HepG2 (cell line): ENCODE data around the gene ABCF1. TPM values are rescaled to one million over a fixed set of nuclear protein-coding genes. Genes with fewer than 3 reads are reported as not detected.

Experiments used
- AGO1 ChIP-seq: fragments of 200-400 bp; formaldehyde crosslinking; IDR thresholded peaks from 2 replicates; pipeline ENCODE4 v1.6.1; 2017; ENCODE audit warnings: mild to moderate bottlenecking, low read depth, low read length, moderate library complexity; ENCODE audit not compliant: poor library complexity, severe bottlenecking
- ETV6 ChIP-seq: sonication (generic); formaldehyde crosslinking; conservative IDR thresholded peaks from 2 replicates; pipeline ENCODE4 v1.4.0; 2020; ENCODE audit warnings: missing genetic modification reagents
- GATAD1 ChIP-seq: IDR thresholded peaks from 2 replicates; pipeline ENCODE4 v1.6.1; 2016; ENCODE audit warnings: missing genetic modification reagents, missing compliant biosample characterization
- NFIC ChIP-seq: IDR thresholded peaks from 2 replicates; pipeline ENCODE4 v1.6.1; 2012; ENCODE audit warnings: mild to moderate bottlenecking, low read length, inconsistent platforms
- NRL ChIP-seq: sonication (generic); formaldehyde crosslinking; IDR thresholded peaks from 2 replicates; pipeline ENCODE4 v1.5.0; 2020; ENCODE audit warnings: missing genetic modification reagents, mild to moderate bottlenecking, moderate library complexity, borderline replicate concordance
- ONECUT2 ChIP-seq: sonication (generic); formaldehyde crosslinking; IDR thresholded peaks from 2 replicates; pipeline ENCODE4 v1.4.0; 2020; ENCODE audit warnings: missing genetic modification reagents
- RBAK ChIP-seq: sonication (generic); formaldehyde crosslinking; IDR thresholded peaks from 2 replicates; pipeline ENCODE4 v1.5.1; 2020; ENCODE audit warnings: mild to moderate bottlenecking, missing genetic modification reagents
- THYN1 ChIP-seq: sonication (generic); formaldehyde crosslinking; IDR thresholded peaks from 2 replicates; pipeline ENCODE4 v1.8.1; 2023; ENCODE audit warnings: low read depth, mild to moderate bottlenecking, moderate library complexity, missing genetic modification reagents, borderline replicate concordance
- ZBED4 ChIP-seq: sonication (generic); formaldehyde crosslinking; IDR thresholded peaks from 2 replicates; pipeline ENCODE4 v1.4.0; 2020; ENCODE audit warnings: missing genetic modification reagents, borderline replicate concordance
- ZFP90 ChIP-seq: sonication (generic); formaldehyde crosslinking; IDR thresholded peaks from 2 replicates; pipeline ENCODE4 v1.8.0; 2022; ENCODE audit warnings: missing genetic modification reagents, mild to moderate bottlenecking, inconsistent platforms, borderline replicate concordance
- ZNF317 ChIP-seq: sonication (generic); formaldehyde crosslinking; IDR thresholded peaks from 2 replicates; pipeline ENCODE4 v1.5.0; 2020; ENCODE audit warnings: mild to moderate bottlenecking, missing genetic modification reagents
- ZSCAN20 ChIP-seq: sonication (generic); formaldehyde crosslinking; IDR thresholded peaks from 2 replicates; pipeline ENCODE4 v1.4.0; 2020; ENCODE audit warnings: missing genetic modification reagents, mild to moderate bottlenecking, borderline replicate concordance
- polyA plus RNA-seq, 8 experiments: library from polyadenylated mRNA; depleted of rRNA in 3 of 8; stranded (reverse) in 7 of 8; unstranded in 1 of 8; fragments of >200 nt; fragmentation: Illumina TruSeq in 4 of 8; extraction: Trizol in 4 of 8; gene quantifications; 2 replicates each; pipeline versions ENCODE4 v1.2.1 to v1.2.3, GENCODE V29; 2011 to 2016; ENCODE audit warnings: low read depth in 4 of 8, missing spikeins in 1 of 8, mixed read lengths in 1 of 8; ENCODE audit not compliant: insufficient read depth in 1 of 8
- total RNA-seq, 5 experiments: library from RNA; depleted of rRNA; stranded (reverse); fragments of >200 nt; fragmentation: Illumina TruSeq; extraction: Trizol; gene quantifications; 2 replicates each; pipeline ENCODE4 v1.2.3, GENCODE V29; 2016; ENCODE audit warnings: low read depth in 1 of 5
- TF ChIP-seq, protein P1 (sequence below): sonication (generic); formaldehyde crosslinking; IDR thresholded peaks from 2 replicates; pipeline ENCODE4 v1.4.0; 2020; ENCODE audit warnings: missing genetic modification reagents
- TF ChIP-seq, protein P2 (sequence below): sonication (generic); formaldehyde crosslinking; IDR thresholded peaks from 2 replicates; pipeline ENCODE4 v1.5.1; 2020; ENCODE audit warnings: missing genetic modification reagents, mild to moderate bottlenecking, borderline replicate concordance
- TF ChIP-seq, protein P3 (sequence below): sonication (generic); formaldehyde crosslinking; IDR thresholded peaks from 2 replicates; pipeline ENCODE4 v1.5.0; 2020; ENCODE audit warnings: missing genetic modification reagents, mild to moderate bottlenecking, borderline replicate concordance
- TF ChIP-seq, protein P4 (sequence below): conservative IDR thresholded peaks from 2 replicates; pipeline ENCODE4 v1.6.1; 2018; ENCODE audit warnings: missing genetic modification reagents

Gene ABCF1
- total and polyA plus RNA-seq, 2 of the 13 experiments (the other 11 are each of a cell fraction or from before 2014, with no cell fraction given): 25.4 to 98.9 TPM

GRCh38 chr6:30616811-30617564 is 45.7 kb downstream of the ABCF1 start, which contains the start of gene PPP1R10 (continued):
- TF ChIP-seq, protein P1, sequence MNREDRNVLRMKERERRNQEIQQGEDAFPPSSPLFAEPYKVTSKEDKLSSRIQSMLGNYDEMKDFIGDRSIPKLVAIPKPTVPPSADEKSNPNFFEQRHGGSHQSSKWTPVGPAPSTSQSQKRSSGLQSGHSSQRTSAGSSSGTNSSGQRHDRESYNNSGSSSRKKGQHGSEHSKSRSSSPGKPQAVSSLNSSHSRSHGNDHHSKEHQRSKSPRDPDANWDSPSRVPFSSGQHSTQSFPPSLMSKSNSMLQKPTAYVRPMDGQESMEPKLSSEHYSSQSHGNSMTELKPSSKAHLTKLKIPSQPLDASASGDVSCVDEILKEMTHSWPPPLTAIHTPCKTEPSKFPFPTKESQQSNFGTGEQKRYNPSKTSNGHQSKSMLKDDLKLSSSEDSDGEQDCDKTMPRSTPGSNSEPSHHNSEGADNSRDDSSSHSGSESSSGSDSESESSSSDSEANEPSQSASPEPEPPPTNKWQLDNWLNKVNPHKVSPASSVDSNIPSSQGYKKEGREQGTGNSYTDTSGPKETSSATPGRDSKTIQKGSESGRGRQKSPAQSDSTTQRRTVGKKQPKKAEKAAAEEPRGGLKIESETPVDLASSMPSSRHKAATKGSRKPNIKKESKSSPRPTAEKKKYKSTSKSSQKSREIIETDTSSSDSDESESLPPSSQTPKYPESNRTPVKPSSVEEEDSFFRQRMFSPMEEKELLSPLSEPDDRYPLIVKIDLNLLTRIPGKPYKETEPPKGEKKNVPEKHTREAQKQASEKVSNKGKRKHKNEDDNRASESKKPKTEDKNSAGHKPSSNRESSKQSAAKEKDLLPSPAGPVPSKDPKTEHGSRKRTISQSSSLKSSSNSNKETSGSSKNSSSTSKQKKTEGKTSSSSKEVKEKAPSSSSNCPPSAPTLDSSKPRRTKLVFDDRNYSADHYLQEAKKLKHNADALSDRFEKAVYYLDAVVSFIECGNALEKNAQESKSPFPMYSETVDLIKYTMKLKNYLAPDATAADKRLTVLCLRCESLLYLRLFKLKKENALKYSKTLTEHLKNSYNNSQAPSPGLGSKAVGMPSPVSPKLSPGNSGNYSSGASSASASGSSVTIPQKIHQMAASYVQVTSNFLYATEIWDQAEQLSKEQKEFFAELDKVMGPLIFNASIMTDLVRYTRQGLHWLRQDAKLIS (CRISPR knock-in tag): peak; percentile 97
- no peak for TF ChIP-seq ZFP90
- TF ChIP-seq, protein P2, sequence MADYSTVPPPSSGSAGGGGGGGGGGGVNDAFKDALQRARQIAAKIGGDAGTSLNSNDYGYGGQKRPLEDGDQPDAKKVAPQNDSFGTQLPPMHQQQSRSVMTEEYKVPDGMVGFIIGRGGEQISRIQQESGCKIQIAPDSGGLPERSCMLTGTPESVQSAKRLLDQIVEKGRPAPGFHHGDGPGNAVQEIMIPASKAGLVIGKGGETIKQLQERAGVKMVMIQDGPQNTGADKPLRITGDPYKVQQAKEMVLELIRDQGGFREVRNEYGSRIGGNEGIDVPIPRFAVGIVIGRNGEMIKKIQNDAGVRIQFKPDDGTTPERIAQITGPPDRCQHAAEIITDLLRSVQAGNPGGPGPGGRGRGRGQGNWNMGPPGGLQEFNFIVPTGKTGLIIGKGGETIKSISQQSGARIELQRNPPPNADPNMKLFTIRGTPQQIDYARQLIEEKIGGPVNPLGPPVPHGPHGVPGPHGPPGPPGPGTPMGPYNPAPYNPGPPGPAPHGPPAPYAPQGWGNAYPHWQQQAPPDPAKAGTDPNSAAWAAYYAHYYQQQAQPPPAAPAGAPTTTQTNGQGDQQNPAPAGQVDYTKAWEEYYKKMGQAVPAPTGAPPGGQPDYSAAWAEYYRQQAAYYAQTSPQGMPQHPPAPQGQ: peak; percentile 47; the same call in 1 of the 2 replicates
- TF ChIP-seq, protein P3, sequence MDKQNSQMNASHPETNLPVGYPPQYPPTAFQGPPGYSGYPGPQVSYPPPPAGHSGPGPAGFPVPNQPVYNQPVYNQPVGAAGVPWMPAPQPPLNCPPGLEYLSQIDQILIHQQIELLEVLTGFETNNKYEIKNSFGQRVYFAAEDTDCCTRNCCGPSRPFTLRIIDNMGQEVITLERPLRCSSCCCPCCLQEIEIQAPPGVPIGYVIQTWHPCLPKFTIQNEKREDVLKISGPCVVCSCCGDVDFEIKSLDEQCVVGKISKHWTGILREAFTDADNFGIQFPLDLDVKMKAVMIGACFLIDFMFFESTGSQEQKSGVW (CRISPR knock-in tag): no peak
- TF ChIP-seq, protein P4, sequence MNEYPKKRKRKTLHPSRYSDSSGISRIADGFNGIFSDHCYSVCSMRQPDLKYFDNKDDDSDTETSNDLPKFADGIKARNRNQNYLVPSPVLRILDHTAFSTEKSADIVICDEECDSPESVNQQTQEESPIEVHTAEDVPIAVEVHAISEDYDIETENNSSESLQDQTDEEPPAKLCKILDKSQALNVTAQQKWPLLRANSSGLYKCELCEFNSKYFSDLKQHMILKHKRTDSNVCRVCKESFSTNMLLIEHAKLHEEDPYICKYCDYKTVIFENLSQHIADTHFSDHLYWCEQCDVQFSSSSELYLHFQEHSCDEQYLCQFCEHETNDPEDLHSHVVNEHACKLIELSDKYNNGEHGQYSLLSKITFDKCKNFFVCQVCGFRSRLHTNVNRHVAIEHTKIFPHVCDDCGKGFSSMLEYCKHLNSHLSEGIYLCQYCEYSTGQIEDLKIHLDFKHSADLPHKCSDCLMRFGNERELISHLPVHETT: peak; percentile 56; the same call in 1 of the 2 replicates
- no peak for TF ChIP-seq AGO1
- TF ChIP-seq ETV6: peak; percentile 90; the same call in 1 of the 2 replicates
- peak; percentile 51; the same call in 1 of the 2 replicates for TF ChIP-seq NRL (CRISPR knock-in tag)
- no peak for TF ChIP-seq RBAK (CRISPR knock-in tag)
- 0 out of 2 replicates have a peak, but pooled peaks have one; percentile 43 for TF ChIP-seq ONECUT2 (CRISPR knock-in tag)
- TF ChIP-seq NFIC: peak; percentile 42
- TF ChIP-seq ZNF317: no peak
- TF ChIP-seq ZSCAN20 (CRISPR knock-in tag): peak; percentile 71; the same call in 1 of the 2 replicates
- 0 out of 2 replicates have a peak, but pooled peaks have one; percentile 49 for TF ChIP-seq THYN1 (CRISPR knock-in tag)
- TF ChIP-seq GATAD1 (CRISPR knock-in tag): peak; percentile 84
- TF ChIP-seq ZBED4 (CRISPR knock-in tag): peak; percentile 47
